Uterus (tissue), 2 donors: Measurements from ENCODE around the gene PIK3CD.

Source experiments
- POLR2A ChIP-seq, 2 donors: fragments of 450-650 bp; IDR thresholded peaks; one replicate each; pipeline ENCODE4 v1.6.1; 2016; ENCODE audit warnings: antibody characterized with exemption in 2 of 2, mild to moderate bottlenecking in 1 of 2, moderate library complexity in 1 of 2
- TF ChIP-seq, protein P1 (sequence below), 4 experiments: fragments of 200-600 bp in 2 of 4; fragments of 450-650 bp in 2 of 4; sonication (generic) in 2 of 4; IDR thresholded peaks; one replicate each; pipeline ENCODE4 v1.5.1; 2016 to 2019; ENCODE audit warnings: antibody characterized with exemption in 4 of 4, mild to moderate bottlenecking in 2 of 4, moderate library complexity in 1 of 4

DNA sequence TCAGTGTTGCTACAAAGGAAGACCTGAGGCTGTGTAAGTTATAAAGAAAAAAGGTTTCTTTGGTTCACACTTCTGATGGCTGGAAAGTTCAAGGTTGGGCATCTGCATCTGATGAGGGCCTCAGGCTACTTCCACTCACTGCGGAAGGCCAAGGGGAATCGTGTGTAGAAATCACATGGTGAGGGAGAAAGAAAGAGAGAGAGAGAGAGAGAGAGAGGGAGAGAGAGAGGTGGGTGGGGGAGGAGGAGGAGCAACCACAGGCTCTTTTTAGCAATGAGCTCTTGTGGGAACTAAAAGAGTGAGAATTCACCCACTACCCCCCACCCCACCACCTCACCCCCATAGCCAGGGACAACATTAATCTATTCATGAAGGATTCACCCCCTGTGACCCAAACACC, 112.4 kb downstream of the PIK3CD start:
- no peak for TF ChIP-seq POLR2A (IDR thresholded peaks at IDR 0.05)
- TF ChIP-seq, protein P1, sequence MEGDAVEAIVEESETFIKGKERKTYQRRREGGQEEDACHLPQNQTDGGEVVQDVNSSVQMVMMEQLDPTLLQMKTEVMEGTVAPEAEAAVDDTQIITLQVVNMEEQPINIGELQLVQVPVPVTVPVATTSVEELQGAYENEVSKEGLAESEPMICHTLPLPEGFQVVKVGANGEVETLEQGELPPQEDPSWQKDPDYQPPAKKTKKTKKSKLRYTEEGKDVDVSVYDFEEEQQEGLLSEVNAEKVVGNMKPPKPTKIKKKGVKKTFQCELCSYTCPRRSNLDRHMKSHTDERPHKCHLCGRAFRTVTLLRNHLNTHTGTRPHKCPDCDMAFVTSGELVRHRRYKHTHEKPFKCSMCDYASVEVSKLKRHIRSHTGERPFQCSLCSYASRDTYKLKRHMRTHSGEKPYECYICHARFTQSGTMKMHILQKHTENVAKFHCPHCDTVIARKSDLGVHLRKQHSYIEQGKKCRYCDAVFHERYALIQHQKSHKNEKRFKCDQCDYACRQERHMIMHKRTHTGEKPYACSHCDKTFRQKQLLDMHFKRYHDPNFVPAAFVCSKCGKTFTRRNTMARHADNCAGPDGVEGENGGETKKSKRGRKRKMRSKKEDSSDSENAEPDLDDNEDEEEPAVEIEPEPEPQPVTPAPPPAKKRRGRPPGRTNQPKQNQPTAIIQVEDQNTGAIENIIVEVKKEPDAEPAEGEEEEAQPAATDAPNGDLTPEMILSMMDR (IDR thresholded peaks at IDR 0.05): no peak
